GM19351 (cell line): ENCODE results near the gene NCEH1.
"Not testable (repeated sequence)": the region's sequence is repeated elsewhere in the genome, so short reads cannot be mapped to it uniquely, and the experiment has no call there.

Experiments
- ATAC-seq: cut with Tn5 transposase; IDR thresholded peaks from one replicate; pipeline ENCODE4 v1.9.1; 2021; ENCODE audit warnings: mild to moderate bottlenecking, moderate library complexity; ENCODE audit not compliant: unreplicated experiment

NCEH1 gene

GRCh38 chr3:172679599-172679998, 31.3 kb downstream of the NCEH1 start:
- no peak for ATAC-seq

DNA sequence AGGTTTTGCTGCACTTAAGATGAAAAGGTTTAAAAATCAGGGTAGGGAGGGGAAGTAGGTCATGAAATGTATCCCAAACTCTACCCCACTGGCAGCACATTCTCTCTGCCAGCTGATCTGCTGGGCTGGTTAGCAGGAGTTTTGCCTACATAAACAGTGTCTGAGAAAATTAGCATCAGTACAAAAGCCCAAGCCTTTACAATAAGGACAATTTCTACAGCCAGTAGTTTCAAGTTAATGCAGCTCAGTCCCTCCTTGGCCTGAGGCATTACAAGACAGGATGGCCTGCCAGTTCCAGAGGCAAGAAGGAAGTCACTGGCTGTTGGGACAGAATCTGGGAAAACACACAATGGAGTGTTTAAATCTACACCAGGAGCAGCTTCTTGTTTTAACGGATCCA, 32.8 kb downstream of the NCEH1 start:
- no peak for ATAC-seq

- ATAC-seq: no peak
These were observed 34.5 kb downstream of the NCEH1 start for GRCh38 chr3:172676196-172676922.

DNA sequence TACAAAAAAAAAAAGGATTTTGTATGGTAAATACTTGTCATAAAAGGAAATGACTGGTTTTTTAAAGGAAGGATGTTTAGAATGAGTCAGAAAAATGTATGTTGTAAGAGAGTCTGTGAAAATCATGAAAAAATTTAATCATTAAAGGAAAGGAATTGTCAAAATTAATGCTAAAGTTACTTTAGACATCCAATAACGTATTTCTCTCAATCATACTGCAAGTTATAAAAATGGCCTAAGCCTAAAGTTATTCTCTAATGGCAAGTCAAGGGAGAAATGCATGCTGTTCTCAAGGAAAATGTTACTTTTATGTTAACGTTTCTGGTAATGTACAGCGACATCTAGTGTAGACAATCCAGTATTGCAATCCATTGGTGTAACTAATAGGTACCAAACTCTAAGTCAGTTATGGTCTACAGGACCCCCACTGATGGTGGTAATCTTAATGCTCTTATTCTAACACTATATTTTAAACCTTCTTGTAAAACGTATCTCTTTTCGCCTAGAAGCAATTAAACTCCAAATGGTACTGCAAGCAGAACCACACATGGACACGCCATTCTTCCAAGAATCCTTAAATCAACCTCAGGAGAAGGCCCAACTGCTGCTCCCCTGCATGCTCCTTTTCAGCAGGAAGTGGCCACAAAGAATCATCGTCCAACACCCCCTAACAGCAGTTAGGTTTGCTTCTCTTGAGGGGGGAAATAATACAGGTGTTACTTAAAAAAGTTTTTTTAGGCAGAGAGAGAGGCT, 35.2 kb downstream of the NCEH1 start:
- ATAC-seq: no peak

GRCh38 chr3:172673210-172673679, 37.6 kb downstream of the NCEH1 start:
- peak; percentile 93 for ATAC-seq

DNA sequence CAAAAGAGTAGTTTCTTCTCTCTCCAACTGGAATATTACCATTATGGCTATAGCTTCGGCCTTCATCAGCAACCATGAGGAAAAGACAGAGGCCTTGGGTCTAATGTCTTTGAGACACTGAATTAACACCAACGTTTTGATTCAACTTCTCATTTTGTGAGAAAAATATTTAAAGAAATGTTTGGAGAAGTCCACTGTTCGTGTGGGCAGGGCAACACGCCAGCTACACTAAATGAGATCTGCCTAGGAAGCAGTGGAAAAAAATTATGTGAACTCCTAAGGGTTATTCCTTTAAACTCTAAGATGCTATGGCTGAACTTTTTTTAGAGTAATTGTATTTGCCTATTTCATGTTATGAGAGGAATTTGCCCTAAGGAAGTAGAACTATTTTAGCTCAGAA, 41.8 kb downstream of the NCEH1 start:
- no peak for ATAC-seq

GRCh38 chr3:172666873-172667694, 43.8 kb downstream of the NCEH1 start:
- peak; percentile 100 for ATAC-seq

GRCh38 chr3:172666181-172666872, 44.5 kb downstream of the NCEH1 start:
- ATAC-seq: no peak

DNA sequence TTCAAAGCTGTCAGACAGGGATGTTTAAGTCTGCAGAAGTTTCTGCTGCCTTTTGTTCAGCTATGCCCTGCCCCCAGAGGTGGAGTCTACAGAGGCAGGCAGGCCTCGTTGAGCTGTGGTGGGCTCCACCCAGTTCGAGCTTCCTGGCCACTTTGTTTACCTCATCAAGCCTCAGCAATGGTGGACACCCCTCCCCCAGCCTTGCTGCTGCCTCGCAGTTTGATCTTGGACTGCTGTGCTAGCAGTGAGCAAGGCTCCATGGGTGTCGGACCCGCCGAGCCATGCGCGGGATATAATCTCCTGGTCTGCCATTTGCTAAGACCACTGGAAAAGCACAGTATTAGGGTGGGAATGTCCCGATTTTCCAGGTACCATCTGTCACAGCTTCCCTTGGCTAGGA, 45.4 kb downstream of the NCEH1 start:
- ATAC-seq: not testable (repeated sequence)

GRCh38 chr3:172660421-172660820, 50.4 kb downstream of the NCEH1 start:
- ATAC-seq: not testable (repeated sequence)

GRCh38 chr3:172659246-172660002, 51.4 kb downstream of the NCEH1 start:
- no peak for ATAC-seq

GRCh38 chr3:172658344-172659245, 52.3 kb downstream of the NCEH1 start:
- no peak for ATAC-seq

- no peak for ATAC-seq
These were observed 54.3 kb downstream of the NCEH1 start for GRCh38 chr3:172656602-172657001.

GRCh38 chr3:172655388-172655787, 55.5 kb downstream of the NCEH1 start:
- no peak for ATAC-seq

GRCh38 chr3:172654470-172654869, 56.4 kb downstream of the NCEH1 start:
- peak; percentile 57 for ATAC-seq

DNA sequence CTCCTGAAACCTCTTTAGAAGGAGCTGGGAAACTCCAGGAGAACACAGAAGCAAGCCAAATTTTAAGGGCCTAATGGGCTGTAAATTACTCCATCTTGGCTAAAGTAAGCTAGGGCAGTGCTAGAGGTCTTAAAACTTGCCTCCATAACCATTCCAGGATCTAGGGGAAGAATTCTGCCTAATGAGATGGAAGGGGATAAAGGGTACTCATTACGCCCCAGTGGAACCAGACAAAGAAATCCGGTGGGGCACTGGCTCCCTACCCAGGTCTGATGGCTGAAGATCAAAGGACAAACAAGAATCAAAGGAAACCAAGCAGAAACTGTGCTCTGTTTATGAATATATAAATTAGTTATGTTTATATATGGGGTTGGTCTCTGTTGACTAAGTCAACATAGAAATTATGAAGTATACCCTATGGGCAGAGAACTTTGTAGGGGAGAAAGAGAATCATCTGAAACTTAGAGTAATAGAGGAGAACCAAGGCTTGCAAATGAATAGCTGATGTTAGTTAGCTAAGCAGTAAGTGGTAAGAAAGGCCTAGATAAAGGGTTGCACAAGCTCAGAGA, 57.8 kb downstream of the NCEH1 start:
- no peak for ATAC-seq

DNA sequence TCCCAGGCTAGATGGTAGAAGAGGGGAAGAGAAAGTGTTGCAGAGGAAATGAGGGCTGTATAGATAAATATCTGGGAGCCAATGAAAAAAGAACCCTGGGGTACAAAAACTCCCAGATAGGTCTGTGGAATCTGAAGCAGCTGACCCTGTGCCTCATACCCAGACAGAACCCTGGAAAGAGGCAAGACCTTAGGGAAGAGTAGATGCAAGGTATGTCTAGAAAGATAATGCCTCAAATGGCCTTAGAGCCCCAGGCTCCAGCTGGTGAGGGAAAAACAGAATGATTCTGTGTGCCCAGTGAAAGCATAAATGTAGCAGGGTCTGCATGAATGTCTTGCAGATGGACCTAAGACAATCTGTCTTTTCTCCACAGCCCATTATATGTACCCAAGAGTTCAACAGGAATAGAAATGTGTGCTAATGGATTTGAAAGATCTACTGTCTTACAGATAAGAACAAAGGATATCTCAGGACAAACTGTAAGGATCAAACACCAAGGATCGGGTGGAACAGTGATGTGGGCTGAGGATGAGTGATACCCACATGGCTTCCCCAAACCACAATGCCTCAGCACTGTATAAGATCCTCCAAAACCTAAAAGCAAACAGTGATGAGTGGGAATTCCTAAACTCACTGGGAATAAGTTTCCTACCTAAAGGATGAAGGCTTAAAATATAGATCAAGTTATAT, 58.8 kb downstream of the NCEH1 start:
- ATAC-seq: no peak

GRCh38 chr3:172649987-172650386, 60.9 kb downstream of the NCEH1 start:
- ATAC-seq: no peak
